Superior temporal gyrus (tissue), 1 donor: Measurements from ENCODE around the gene EBF3.

Experiments used
- DNase-seq: peaks from one replicate; pipeline ENCODE4 v3.0.0-alpha.2; 2016; ENCODE audit errors: extremely low spot score

The EBF3 gene

DNA sequence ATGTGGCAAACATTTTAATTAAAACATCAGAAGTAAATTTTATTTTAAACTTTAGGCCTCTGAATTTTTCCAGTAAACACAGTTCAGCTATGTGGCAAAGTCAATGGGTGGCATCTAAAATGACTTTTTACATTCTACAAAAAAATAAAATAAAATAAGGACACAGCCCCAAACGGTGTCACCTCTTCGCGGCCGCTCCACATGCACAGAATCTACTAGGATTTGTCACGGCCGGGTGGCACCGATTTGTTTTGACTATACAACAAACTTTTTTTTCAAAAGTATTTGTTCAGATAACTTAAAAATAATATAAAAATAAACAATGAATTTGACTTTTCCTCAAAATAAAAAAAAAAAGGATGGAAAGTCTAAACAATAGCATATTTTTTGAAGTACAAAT, 127.8 kb downstream of the EBF3 start:
- DNase-seq: no peak

GRCh38 chr10:129833994-129834739, 129.9 kb downstream of the EBF3 start:
- DNase-seq: no peak

- DNase-seq: no peak
Measured at GRCh38 chr10:129833468-129833950, 130.6 kb downstream of the EBF3 start.

DNA sequence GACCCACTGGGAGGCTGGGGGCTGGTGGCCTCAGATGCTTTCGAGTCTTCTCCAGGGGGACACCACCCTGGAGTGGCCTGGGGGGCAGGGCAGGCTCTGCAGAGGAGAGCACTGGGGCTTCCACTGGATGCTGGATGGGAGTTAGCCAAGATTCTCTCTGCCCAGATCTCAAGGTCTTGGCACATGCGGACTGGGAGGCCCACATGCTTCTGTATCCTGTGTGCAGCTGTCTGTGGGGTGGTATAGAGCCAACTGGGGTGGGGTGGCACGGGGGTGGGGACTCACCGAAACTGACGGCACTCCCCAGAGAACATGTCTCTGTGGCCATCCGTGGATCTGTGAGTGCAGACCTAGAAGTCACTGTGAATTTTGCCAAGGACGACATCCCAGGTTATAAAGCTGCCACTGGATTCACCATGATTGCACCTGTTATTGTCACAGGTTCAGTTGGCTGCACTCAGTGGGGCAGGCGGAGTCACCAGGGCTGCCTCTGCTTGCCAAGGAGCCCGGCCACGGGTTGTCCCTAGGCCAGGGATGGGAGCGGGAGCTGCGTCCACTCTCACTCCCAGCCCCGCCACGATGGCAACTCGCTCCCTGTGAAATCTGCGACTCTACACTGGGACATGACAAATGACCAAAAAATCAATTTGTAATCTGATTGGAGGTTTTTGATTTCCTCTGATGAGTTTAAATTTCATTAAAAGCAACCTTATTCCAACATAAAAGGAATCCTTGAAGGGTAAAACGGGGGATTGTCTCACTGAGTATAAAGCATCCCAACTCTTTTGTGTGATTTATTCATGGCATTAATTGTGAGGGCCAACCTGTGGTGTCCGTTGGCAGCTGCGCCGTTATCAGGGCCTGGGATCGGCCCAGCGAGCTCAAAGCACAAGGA, 131.3 kb downstream of the EBF3 start:
- DNase-seq: no peak

GRCh38 chr10:129831150-129831549, 132.9 kb downstream of the EBF3 start:
- DNase-seq: no peak

DNA sequence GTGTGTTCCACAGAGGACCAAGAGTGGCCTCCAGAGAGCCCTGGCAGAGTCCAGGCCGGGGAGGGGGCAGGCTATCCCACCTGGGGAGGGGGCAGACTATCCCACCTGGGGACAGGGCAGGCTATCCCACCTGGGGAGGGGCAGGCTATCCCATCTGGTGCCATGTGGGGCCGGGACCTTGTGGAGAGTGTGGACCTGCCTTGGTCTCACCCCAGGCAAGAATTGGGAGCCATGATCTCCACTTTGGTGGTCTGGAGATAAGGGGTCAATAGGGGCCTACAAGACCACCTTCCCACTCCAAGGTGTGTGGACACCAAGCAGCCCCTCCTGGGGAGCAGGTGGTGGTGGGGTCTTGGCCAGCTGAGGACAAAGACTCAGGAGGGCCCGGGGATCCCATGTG, 138.2 kb downstream of the EBF3 start:
- DNase-seq: no peak

DNA sequence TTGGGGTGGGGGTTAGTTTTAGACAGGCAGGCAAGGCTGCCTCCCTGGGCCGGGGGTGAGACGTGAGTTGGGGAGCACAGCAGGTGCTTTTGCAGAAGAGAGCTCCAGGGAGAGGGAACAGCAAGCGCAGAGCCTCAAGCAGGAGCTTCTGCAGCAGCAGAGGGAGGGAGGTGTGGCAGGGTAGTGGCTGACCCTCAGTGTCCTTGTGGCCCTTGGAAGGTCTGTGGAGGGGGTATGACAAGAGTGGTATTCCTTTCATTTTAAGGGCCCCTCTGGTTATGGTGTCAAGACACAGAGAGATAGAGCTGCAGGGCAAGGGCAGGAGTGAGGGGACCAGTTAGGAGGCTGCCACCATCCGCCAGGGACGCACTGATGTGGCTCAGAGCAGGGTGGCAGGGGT, 138.9 kb downstream of the EBF3 start:
- DNase-seq: no peak

- no peak for DNase-seq
Measured at GRCh38 chr10:129820451-129820850, 143.6 kb downstream of the EBF3 start.

DNA sequence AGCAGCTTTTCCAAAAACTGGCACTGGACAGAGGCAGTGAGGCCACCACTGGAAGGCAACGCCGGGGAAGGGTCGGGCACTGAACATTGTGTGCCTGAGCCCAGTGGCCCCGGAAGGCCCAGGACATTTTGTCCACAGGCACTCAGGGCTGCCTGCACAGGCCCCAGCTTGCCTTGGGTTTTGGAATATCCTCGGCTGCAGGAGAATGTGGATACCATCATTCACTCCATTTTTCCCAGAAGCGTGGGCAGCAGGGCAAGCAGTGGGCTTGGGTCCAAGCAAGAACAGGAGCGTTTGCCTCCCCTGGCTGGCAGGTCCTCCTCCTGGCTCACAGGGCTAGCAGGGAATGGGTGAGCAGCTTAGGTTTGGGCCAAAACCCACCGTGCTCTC, 147.4 kb downstream of the EBF3 start:
- no peak for DNase-seq

DNA sequence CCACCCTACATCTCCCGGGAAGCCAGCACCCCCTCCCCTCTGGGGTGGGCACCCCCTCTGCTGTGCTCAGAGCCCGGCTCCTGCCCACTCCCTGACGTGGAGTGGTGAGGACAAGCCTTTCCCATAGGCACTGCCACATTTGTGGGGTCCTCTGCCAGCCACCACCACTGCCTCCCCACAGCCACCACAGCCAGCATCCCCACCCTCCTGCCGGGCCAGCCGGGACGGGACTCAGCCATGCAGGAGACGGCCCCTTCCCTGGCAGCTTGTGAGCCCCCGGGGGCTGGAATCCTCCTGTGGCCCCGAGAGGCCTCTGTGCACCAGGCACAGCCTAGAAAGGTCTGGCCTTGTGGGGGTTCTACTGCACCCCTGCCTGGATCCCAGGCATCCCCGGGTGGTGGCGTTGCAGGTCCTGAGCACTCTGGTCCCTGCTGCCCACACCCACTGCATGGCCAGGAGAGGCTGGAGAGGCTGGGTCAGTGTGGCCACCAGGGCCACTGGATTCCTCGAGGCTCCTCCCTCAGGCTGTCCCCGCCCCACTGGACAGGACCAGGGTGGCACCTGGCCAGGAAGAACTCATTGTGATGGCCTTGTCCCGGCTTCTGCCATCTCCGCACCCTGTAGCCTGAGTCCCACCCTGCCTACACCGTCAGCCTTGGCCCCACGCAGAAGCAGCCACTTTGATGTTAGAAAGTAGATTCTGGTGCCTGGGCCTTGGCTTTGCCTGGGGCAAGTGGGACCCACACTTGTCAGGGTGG, 148.0 kb downstream of the EBF3 start:
- DNase-seq: no peak

- DNase-seq: no peak
Measured at GRCh38 chr10:129814681-129815646, 149.1 kb downstream of the EBF3 start.

DNA sequence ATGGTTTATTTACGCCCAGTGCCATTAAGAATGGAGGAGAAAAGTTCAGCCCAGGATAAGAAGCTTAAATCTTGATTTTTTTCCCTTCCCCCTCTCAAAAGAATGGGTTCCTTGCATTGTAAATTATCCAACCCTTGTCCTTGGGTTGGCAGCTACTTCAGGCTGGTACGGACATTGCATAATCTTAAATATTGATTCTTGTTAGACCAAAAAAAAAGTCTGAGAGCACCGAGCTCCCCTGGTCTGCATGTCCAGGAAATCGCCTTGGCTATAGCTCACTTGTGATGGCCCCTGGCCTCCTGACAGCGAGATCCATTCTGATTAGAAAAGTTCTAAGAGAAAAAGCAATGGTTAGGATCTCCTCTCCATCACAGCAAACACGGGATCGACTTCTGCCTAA, 151.7 kb downstream of the EBF3 start:
- no peak for DNase-seq

GRCh38 chr10:129811208-129811607, 152.9 kb downstream of the EBF3 start:
- no peak for DNase-seq

GRCh38 chr10:129809841-129810240, 154.2 kb downstream of the EBF3 start:
- DNase-seq: no peak

DNA sequence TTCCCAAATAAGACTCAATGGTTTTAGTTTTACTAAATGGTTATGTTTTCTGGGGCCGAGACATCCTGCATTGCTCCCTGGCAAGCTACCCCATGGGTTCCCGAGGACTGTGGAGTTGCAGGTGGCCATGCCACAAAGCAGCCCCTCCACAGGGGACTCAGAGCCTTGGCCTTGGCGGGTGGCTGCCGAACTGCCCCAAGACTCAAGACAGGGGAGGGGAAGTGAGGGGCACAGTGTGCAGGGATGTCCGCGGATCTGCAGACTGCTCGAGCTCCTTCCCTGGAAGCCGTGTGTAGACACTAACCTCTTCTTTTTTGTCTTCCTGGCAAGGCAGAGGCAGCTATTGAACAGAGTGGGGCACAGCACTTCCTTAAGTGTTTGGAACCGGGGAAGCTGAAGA, 154.6 kb downstream of the EBF3 start:
- no peak for DNase-seq

DNA sequence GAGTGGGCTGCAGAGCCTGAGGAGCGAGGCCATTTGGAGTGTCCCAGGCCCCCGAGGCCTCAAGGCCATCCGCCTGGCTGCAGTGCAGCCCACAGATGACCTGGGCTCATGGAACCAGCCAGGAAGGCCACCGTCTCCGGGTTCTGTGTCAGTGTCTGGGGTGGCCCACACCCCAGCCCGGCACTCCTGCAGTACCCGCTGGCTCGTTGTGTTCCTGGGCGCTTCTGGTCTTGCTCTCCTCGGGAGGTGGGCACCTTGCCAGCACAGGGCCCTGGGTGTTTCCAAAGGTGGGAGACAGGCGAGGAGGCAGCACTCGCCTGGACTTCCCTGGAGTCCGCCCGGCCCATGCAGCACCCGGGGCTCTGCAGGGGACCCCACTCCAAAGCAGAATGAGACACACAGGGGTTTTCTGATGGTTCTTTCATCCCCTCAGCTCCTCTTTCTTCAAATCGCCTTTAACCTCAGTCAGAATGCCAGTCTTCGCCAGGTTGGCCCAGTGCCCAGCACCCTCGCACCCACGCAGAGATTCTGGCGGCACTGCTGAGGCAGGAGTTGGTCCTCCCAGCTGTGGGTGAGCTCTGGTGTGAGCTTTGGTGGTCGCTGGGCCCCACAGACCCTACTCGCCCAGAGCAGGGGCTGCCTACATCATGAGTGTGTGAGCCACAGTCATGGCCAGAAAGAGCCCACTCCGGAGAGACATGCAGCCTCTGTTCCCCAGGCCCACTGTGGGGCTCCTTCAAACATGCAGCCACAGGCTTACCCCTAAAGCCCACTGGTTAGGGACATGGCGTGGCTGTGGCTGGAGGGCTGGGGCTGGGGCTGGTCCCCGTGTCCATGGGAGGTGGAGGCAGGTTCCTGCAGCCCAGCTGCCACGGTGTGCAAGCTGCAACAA, 155.7 kb downstream of the EBF3 start:
- no peak for DNase-seq

GRCh38 chr10:129807211-129807610, 156.9 kb downstream of the EBF3 start:
- no peak for DNase-seq

DNA sequence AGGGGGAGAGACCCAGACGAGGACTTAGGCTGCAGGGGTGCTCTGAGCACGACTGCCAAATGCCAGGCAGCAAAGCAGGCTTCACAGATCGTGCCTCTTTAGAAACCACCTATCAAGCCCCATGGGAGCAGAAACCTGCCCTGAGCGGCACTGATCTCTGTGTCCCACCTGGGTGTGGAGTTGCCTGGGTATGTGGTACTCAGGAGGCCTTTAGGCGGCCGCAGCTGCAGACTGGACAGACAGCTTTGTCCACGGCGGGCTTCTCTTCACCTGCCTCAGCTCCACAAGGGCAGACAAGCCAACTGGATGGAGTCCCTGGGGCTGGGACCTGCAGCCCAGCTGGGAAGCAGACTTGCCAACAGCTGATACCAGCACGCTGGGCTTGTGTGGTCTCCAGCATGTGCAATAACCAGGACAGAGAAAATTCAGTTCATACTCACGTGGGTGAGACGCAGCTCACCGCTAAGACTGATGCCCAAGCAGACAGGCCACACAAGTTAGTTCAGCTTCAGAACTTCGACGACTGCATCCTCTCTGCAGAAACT, 163.2 kb downstream of the EBF3 start:
- DNase-seq: no peak

DNA sequence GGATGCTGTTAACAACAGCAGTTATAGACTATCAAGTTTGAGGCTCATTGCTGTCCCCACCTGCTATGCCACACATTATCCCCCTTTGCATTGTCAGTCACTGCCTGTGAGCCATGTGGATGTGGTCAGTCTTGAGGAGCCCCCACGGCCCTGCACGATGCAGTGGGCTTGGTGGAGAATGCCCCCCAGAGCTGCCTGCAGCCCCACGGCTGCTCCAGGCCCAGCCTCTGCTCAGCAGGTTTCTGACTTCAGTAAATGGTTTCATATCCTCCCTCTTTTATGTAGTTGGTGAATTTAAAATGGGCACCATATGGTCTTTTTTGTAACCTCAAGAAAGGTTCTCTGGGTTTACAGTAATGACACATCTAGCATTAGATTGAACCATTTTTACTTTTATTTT, 164.1 kb downstream of the EBF3 start:
- no peak for DNase-seq
